Esophagus mucosa (tissue), 1 donor: Measurements from ENCODE around the gene MARCHF2. TPM values are rescaled to one million over a fixed set of nuclear protein-coding genes. Genes with fewer than 3 reads are reported as not detected.
A peak's percentile ranks its signal among the peaks of the same experiment; 100 is the strongest.
"Not testable (repeated sequence)": the region's sequence is repeated elsewhere in the genome, so short reads cannot be mapped to it uniquely, and the experiment has no call there.

Experiments
- ATAC-seq: fragments of 200-7000 bp; cut with Tn5 transposase; one replicate; pipeline ENCODE4 v1.9.1; 2020
- total RNA-seq: library from RNA; stranded (reverse); gene quantifications from one replicate; pipeline ENCODE4 v1.2.4, GENCODE V29; 2023
- donor health status: DM: yes; HTN: yes; CAD: no.

Gene MARCHF2
- total RNA-seq, 1 donor from 2014 or later: 21.4 TPM

DNA sequence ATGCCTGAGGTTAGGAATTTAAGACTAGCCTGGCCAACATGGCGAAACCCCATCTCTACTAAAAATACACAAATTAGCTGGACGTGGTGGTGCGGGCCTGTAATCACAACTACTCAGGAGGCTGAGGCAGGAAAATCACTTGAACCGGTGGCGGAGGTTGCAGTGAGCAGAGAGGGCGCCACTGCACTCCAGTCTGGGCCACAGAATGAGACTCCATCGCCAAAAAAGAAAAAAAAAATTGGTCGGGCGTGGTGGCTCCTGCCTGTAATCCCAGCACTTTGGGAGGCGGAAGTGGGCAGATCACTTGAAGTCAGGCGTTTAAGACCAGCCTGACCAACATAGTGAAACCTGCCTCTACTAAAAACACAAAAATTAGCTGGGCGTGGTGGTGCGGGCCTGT is 2.4 kb upstream of the MARCHF2 start:
- not testable (repeated sequence) for ATAC-seq

DNA sequence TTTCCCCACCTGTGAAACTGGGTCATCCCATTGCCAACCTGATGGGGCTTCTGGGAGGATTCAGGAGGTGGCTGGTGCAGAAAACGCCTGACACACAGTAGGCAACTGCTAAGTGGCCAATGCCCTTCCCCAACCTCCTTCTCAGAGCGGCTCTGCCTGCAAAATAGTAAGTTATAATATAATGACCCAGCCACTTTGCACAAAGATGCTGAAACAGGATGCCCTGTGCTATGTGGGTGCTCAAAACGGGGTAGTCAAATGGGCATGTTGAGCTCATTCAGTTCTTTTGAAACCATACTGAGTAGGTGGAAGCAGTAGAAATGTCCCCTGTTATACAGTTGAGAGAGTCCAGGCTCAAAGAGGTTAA is 507 bp downstream of the MARCHF2 start:
- ATAC-seq: no peak

DNA sequence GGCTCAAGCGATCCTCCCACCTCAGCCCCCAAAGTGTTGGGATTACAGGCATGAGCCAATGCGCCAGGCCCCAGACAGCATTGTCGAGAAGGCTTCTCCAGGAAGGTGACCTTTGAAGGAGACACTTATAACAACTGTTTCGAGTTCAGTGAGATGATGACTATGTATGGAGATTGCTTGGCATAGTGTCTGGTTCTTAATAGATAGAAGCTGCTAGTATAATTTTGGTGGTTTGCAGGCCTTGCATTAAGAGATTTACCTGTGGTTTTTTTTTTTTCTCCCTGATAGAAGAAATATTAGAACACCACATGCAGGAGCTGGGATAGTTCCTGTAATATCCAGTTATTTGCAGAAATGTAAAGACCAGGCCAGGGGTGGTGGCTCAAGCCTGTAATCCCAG is 3.7 kb downstream of the MARCHF2 start:
- ATAC-seq: no peak

DNA sequence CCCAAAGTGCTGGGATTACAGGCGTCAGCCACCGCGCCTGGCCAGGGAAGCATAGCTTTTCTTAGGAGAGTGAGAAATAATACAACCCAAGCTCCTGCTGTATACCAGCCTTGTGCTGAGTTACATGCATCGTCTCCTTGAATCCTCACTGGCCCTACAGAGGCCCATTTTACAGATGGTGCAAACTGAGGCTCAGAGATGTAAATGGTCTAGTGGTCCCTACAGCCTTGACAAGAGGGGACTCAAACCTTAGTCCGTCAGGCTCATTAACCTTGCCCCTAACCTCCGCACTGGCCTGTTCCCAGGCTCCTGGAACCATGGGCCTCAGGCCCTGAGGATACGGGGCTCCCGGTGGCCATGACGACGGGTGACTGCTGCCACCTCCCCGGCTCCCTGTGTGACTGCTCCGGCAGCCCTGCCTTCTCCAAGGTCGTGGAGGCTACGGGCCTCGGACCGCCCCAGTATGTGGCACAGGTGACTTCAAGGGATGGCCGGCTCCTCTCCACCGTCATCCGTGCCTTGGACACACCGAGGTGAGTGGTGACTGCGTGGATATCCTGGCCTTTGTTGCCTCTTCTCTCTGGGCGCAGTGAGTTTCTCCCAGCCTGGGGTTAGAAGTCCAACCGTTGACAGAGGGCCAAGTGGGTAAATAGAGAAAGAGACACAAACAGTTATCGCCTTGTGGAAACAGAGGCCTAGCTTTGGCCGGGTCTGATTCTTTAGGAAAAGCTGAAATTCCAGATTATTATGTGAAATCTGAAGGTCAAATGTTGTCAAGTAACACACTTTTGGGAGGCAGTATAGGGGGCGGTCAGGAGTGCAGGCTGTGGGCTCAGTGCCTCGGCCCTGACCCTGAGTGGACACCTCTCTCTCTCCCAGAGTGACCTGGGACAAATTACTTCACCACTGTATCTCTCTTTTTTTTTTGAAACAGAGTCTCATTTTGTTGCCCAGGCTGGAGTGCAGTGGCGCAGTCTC is 8.7 kb downstream of the MARCHF2 start:
- no peak for ATAC-seq

DNA sequence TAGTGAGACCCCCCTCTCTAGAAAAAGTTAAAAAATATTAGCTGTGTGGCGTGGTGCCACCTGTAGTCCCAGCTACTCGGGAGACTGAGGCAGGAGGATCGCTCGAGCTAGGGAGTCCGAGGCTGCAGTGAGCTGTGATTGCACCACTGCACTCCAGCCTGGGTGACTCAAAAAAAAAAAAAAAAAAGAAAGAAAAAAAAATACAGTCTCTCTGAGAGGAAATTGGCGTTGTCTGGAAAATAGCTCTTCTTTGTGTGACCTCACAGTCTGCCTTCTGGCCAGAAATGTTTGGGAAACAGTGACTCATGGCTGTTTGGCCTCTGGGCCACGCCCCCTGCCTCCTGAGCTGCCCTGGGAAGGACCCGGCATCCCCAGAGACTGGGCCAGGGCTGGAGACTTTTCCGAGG is 10.7 kb downstream of the MARCHF2 start:
- ATAC-seq: peak; percentile 96

DNA sequence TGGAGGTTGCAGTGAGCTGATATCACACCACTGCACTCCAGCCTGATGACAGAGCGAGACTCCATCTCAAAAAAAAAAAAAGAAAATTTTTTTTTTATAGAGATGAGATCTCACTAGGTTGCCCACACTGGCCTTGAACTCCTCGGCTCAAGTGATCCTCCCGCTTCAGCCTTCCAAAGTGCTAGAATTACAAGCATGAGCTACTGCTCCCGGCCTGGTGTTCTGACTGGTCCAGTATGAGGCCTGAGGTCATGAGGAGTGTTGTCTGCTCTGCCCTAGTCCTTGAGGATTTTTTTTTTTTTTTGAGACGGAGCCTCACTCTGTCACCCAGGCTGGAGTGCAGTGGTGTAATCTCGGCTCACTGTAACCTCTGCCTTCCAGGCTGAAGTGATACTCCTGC is 12.2 kb downstream of the MARCHF2 start:
- not testable (repeated sequence) for ATAC-seq

DNA sequence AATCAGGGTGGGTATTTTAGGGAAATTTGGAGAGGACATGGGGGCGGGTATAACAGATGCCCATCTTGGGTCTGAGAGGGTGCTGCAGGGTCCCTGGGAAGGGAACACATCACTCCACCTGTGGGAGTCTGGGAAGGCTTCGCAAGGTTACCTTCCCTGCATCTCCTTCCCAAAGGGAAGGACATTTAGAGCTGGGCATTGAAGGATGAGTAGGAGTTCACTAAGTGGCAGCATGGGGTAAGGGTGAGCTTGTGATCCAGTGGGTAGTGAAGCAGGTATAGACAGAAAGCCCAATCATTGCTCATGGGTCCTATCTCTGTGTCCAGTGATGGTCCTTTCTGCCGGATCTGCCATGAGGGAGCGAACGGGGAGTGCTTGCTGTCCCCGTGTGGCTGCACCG is 13.2 kb downstream of the MARCHF2 start:
- no peak for ATAC-seq

DNA sequence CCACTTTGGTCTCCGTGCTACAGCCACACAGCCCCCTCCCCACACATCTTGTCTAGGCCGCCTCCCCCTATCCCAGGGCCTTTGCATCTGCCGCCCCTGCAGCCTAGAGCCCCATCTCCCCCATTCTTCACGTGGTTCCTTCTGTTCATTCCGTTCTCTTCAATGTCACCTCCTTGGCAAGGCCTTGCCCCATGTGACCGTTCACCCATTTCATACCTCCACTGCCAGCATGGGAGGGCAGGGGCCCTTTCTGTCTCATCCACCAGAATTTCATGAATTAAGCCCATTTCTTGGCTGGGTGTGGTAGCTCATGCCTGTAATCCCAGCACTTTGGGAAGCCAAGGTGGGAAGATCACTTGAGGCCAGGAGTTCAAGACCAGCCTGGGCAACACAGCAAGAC is 15.9 kb downstream of the MARCHF2 start:
- ATAC-seq: no peak

DNA sequence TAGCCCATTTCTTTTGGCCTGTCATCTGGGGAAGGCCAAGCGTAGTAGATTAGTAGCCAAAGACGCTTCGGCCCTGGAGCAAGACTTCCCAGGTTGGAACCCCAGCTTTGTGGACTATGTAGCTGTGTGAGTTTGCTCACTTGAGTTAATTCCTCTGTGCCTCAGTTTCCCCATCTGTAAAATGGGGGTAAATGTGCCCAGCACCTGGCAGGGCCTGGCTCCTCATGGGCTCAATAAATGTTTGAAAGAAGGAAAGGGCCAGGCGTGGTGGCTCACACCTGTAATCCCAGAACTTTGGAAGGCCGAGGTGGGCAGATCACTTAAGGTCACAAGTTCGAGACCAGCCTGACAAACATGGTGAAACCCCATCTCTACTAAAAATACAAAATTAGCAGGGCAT is 16.7 kb downstream of the MARCHF2 start:
- ATAC-seq: no peak

DNA sequence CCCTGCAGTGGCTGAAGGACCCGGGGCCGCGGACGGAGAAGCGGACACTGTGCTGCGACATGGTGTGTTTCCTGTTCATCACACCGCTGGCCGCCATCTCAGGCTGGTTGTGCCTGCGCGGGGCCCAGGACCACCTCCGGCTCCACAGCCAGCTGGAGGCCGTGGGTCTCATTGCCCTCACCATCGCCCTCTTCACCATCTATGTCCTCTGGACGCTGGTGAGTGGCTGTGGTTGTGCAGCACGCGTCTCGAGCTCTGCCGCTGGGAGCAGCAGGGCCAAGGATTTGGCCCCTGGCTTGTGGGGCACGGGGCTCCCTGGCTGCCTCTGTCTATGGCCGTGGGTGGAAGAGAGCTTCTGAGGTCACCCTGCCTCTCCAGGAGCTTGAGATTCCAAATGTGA is 17.5 kb downstream of the MARCHF2 start:
- no peak for ATAC-seq

DNA sequence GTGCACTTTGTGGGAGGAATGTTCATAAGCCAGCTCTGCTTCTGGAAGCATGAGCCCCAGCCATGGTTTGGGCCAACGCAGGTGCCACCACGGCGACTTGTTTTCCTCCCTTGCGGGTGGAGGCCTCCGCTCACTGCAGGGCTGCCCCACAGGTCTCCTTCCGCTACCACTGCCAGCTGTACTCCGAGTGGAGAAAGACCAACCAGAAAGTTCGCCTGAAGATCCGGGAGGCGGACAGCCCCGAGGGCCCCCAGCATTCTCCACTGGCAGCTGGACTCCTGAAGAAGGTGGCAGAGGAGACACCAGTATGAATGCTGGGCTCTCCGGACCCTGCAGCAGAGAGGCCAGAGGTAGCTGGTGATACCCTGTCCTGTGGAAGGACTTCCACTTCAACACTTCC is 25.1 kb downstream of the MARCHF2 start:
- no peak for ATAC-seq

DNA sequence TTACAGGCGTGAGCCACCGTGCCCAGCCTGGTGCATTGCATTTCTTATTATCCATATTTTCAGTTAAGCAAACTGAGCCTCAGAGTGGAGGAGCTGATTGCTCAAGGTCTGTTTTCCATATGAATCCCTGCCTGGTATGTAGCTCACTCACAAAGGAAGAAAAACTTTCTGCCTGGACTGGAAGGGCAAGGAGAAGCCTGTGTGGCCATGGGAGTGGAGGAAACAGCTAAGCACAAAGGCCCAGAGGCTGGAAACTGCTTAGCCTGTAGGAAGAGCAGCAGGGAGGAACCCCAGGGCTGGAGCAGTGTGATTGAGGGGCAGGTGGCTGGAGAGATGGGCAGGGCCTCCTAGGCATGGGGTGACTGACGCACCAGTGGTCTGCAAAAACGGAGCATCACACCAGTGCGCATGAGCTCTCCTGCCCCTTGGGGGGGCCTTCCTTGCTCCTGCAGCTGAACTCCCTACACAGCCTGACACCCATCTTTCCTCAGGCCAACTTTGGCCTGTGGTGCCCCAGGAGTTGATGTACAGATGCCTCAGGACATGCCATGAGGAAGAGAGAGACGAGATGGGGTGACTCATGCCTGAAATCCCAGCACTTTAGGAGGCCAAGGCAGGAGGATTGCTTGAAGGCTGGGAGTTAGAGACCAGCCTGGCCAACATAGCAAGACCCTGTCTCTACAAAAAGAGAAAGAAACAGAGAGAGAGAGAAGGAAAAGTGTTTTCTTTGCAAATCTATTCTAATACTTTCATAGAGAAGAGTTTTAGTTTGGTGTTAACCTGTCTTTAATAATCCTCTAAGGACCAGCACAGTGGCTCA is 28.8 kb downstream of the MARCHF2 start:
- peak; percentile 3 for ATAC-seq

DNA sequence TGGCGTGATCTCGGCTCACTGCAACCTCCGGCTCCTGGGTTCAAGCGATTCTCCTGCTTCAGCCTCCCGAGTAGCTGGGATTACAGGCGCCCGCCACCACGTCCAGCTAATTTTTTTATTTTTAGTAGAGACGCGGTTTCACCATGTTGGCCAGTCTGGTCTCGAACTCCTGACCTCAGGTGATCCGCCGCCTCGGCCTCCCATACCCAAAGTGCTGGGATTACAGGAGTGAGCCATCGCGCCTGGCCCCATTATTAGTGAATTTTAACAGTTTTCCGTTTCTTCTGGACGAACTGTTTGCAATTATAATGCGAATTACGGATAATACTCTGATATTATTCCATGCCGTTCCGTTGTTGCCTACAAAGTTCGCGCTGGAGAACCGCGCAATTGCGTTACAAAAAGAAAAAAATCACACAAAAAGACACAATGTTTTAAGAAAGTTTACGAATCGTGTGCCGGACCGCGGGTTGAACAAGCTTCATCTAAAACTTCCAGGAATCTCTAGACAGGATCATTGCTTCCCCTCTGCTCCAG is 31.1 kb downstream of the MARCHF2 start:
- not testable (repeated sequence) for ATAC-seq

DNA sequence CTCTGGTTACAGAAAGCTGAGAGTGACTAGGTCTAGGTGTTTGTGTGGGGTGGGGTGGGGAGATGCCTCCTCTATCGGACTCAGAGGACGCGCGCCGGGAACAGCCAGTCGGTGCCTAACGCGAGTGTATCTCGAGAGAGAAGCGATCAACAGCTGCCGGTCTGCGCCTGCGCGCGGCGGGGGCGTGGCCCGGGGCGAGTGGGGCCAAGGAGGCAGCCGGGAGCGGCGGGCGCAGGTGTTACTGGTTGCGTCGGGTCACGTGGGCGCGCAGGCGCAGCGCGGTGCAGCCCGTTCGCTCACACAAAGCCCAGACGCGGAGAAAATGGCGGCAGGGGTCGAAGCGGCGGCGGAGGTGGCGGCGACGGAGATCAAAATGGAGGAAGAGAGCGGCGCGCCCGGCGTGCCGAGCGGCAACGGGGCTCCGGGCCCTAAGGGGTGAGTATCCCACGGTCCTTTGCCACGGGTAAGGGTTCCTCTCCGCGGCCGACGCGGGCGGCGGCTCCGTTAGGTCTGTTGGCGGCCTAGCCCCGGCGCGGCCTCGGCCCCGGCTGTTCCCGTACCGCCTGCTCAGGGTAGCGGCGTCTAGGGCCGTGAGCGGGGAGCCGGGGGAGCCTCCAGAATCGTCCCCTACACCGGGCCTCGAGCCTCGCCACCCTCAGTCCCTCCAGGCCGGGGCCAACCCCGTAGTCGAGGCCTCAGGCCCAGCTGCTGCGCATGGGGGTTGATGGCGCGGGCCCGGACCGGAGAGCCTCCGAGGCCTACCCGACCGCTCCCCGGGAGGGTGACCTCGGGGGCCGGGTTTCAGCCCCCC is 31.8 kb downstream of the MARCHF2 start, which contains the start of gene HNRNPM:
TSS of gene HNRNPM (plus strand) at position 299 of the 811 bp plus-strand sequence. CDS start at position 323, 24 bp downstream.
- peak; percentile 96 for ATAC-seq

DNA sequence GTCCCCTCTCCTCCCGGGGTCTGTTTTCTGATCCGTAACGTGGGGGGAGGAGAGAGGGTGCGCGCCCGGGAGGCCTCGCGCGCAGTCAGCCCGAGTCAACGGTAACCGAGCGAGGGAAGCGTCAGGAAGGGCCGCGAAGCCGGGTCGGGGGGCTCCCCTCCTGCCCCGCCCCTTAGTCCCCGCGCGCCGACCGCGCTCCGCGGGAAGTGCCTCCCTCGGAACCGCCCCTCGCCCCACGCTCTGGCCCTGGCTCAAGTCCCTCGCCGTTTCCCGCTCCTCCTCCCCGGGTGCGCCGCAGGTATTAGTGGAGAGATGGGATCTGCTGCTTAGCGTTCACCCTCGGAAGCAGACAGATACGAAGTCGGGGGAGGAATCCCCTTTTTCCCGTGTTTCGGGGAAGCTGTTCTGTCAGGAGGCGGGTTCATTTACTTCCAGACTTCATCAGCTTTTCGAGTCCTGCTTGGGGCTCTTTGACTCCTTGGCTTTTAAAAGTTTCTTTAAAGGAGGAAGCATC is 32.4 kb downstream of the MARCHF2 start:
- peak; percentile 54 for ATAC-seq

DNA sequence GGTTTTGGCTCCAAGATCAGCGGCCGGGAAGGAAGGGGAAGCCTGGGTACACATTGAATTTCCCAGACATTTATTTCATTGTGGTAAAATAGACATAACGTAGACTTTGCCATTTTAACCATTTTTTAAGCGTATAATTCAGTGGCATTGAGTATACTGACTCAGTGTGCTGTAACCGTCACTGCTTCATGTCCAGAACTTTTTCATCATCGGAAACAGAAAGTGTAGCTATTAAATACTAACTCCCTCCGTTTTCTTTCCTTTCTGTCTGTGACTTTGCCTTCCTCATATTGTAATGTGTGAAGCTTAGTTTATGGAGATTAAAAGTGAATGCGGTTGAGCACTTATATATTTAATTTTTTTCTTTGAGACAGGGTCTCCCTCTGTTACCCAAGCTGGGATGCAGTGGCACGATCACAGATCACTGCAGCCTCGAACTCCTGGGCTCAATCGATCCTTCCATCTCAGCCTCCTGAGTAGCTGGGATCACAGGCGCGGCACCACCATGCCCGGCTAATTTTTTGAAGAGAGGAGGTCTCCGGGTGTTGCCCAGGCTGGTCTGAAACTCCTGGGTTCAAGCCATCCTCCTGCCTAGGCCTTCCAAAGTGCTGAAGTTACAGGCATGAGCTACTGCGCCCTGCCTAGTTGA is 33.1 kb downstream of the MARCHF2 start:
- no peak for ATAC-seq

DNA sequence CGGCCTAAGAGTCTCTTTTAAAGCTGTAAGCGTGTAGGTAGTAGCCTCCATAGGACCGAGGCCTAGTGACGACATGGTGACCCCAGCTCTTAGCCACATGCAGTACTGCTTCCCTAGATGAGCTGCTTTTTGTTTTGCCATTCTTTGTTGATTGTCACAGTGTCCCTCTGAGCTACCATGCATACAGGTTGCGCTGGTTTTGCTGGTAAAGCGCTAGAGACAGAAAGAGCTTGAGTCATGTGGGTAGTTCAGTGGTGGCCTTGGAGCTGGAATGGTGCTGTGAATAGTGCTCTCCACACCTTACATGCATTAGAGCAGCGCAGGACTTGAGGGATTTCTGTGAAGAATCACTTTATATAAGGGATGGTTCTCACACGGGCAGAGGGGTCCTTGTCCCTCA is 36.7 kb downstream of the MARCHF2 start:
- peak; percentile 81 for ATAC-seq

DNA sequence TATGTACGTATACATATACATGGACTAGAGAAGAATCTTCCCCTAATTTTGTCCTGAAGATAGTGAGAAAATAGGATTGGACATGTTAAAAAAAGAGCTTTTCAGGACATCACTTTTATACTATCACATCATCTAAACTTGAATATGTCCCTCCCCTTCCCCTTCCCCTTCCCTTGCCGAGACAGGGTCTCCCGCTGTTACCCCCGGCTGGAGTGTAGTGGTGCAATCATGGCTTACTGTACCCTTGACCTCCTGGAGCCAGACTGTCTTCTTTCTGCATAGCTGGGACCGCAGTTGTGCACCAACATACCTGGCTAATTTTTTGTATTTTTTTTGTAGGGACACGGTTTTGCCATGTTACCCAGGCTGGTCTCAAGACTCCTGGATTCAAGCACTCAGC is 38.3 kb downstream of the MARCHF2 start:
- ATAC-seq: no peak

DNA sequence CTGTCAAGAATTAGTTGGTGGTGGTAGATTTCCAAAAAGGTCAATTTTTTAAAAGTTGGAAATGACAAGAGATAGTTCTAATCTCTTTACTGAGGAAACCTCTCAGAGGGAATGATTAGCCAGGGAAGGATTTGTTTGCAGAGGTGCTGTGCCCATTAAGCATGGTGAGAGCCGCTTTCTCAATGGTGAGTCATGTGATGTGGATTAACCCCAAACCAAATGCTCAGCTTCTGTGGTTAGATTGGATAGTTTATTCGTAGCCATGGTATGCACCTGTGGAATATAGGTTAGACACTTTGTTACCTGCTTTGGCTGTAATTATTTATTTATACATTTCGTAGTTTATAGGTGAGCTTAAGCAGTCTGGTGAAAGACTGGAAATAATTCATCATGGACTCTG is 38.8 kb downstream of the MARCHF2 start:
- ATAC-seq: peak; percentile 71

DNA sequence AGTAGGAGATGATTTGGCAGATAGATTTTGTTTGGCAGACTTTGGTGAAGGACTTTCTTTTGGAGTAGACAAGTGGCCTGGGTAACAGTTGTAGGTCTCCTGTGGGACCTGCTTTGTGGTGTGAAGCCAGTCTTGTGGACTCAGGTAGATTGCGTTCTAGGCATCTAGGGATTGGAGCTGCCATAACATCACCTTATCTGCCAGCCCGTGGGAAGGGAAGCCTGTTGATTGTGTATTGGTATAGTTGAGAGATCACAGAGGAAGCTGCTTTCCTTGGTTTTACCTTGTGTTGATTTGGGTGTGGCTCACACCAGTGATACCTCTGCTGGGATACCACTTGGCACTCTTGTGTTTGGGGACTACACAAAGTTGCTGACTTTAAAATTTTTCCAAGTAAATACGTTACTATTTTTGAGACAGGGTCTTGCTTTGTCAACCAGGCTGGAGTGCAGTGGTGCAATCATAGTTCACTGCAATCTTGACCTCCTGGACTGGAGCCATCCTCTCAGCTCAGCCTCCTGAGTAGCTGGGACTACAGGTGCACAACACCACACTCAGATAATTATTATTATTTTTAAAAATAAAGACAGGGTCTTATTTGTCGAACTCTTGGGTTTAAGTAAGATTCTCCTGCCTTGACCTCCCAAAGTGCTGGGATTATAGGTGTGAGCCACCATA is 39.5 kb downstream of the MARCHF2 start:
- no peak for ATAC-seq

DNA sequence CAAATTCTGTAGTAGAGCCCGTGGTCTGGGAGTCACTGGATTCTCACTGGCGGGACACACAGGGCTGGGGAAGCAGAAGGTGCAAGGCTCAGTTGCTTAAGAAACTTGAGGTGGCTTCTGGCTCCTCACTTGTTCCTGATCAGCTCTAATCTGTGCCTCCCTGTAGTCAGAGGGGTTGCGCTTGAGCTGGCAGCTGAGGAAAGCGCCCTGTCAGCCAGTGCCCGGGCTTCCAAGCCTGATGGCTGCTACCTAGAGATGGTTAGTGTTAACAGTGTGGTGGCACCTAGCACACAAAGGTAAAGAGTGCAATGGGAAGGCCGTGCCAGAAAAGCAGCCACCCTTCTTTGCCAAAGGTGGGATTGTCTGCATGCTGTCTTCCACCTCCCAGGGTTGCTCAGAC is 40.5 kb downstream of the MARCHF2 start:
- ATAC-seq: no peak
